Omental fat pad (tissue), 4 donors: ENCODE data around the gene SNRPA. TPM values are rescaled to one million over a fixed set of nuclear protein-coding genes. Genes with fewer than 3 reads are reported as not detected.
"Not testable (repeated sequence)": the region's sequence is repeated elsewhere in the genome, so short reads cannot be mapped to it uniquely, and the experiment has no call there.

Experiments used
- ATAC-seq: fragments of 150-250 bp; one replicate; pipeline ENCODE4 v1.9.1; 2016; ENCODE audit warnings: mild to moderate bottlenecking, moderate library complexity; ENCODE audit not compliant: low FRiP score
- DNase-seq: peaks from one replicate; pipeline ENCODE4 v3.0.0-alpha.2; 2019; ENCODE audit warnings: low spot score
- total RNA-seq, 4 donors: library from RNA; depleted of rRNA; stranded (reverse); fragments of >200 nt; gene quantifications; one replicate each; pipeline ENCODE4 v1.1.0, GENCODE V29; 2016
- TF ChIP-seq, protein P1 (sequence below), 3 donors: fragments of 450-650 bp; IDR thresholded peaks; one replicate each; pipeline ENCODE4 v1.5.1; 2016 to 2017; ENCODE audit warnings: antibody characterized with exemption in 3 of 3, mild to moderate bottlenecking in 3 of 3, moderate library complexity in 2 of 3

Gene SNRPA
- total RNA-seq, 4 donors from 2014 or later, result 34.8 to 46.8 (median 41.0) TPM

DNA sequence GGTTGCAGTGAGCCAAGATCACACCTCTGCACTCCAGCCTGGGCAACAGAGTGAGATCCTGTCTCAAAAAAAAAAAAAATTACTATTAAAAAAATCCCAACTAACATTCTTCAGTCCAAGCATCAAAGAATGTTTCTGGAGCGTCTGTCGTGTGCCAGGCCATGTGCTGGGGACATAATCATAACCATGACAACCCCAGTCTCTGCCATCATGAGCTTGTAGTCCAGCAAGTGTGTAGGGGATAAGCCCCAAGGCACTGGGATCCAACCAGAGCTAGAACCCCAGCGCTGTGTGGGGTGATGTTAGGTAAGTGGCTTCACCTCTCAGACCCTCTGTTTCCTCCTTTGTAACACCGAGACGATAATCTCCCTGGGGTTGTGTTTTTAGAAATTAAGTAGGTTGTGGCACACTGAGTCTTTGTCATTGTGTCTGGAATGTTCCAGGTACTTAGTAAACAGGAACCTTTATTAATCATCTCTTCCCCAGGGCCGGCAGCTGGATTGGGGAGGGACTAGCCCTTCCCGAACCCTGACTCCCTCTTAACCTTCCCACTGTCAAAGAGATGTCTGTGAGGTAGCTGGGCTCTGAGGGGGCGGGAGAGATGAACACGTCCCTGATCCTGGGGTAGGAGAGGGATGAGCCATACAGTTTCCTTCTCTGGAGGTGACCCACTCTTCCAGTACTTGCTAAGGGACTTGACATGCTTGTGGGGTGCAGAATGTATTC lies 28.9 kb upstream of the SNRPA start:
- ATAC-seq (peak; percentile 22), DNase-seq (no peak)
- TF ChIP-seq, protein P1, sequence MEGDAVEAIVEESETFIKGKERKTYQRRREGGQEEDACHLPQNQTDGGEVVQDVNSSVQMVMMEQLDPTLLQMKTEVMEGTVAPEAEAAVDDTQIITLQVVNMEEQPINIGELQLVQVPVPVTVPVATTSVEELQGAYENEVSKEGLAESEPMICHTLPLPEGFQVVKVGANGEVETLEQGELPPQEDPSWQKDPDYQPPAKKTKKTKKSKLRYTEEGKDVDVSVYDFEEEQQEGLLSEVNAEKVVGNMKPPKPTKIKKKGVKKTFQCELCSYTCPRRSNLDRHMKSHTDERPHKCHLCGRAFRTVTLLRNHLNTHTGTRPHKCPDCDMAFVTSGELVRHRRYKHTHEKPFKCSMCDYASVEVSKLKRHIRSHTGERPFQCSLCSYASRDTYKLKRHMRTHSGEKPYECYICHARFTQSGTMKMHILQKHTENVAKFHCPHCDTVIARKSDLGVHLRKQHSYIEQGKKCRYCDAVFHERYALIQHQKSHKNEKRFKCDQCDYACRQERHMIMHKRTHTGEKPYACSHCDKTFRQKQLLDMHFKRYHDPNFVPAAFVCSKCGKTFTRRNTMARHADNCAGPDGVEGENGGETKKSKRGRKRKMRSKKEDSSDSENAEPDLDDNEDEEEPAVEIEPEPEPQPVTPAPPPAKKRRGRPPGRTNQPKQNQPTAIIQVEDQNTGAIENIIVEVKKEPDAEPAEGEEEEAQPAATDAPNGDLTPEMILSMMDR (IDR thresholded peaks at IDR 0.05), result no peak

DNA sequence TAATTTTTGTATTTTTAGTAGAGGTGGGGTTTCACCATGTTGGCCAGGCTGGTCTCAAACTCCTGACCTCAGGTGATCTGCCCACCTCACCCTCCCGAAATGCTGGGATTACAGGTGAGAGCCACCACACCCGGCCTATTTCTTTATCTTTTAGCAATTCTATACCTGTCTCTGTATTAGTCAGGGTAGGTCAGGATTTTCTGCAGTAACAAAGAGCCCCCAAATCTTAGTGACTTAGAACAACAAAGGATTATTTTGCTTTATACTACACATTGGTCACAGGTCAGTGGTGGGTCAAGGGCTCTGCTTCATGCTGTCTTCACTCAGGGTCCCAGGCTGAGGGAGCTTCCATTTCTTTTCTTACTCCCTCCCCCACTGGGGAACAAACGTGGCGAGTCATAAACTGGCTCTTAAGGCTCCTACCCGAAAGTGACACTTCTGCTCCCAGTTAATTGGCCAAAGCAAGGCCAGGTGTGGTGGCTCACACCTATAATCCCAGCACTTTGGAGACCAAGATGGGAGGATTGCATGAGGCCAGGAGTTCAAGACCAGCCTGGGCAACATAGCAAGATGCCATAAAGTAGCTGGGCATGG lies 27.2 kb upstream of the SNRPA start:
- ATAC-seq (no peak), DNase-seq (no peak)
- TF ChIP-seq, protein P1 (IDR thresholded peaks at IDR 0.05), result no peak

DNA sequence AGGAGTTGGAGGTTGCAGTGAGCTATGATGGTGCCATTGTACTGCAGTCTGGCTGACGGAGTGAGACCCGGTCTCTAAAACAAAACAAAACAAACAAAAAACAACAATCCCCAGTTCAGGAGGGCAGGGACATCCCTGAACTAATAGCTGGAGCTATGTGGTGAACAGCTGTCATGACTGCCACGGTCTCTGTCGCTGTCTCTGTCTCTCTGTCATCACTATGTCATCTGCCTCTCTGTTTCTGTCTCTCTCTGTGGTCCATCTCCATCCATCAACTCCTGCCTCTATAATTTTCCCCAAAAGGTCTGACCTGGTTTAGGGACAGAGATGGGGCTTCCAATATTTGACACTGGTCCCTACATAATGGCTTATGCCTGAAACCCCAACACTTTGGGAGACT lies 26.7 kb upstream of the SNRPA start:
- DNase-seq (no peak), ATAC-seq (no peak)
- TF ChIP-seq, protein P1 (IDR thresholded peaks at IDR 0.05), result no peak

DNA sequence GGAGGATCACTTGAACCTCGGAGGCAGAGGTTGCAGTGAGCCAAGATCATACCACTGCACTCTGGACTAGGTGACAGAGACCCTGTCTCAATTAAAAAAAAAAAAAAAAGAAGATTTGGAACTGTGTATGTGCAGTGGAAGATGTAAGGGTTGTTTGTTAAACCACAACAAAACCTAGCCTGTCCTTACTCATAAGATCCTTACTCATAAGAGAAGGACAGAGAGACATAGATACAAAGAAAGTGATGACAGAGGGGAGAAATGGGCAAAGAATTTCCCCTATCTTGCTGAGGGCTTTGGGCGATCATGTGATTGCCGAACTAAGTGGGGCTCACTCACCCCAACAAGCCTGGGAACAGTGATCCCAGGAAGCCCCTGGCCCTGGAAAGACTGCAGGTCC lies 26.1 kb upstream of the SNRPA start:
- TF ChIP-seq, protein P1 (IDR thresholded peaks at IDR 0.05), result no peak
- no peak for ATAC-seq
- no peak for DNase-seq

DNA sequence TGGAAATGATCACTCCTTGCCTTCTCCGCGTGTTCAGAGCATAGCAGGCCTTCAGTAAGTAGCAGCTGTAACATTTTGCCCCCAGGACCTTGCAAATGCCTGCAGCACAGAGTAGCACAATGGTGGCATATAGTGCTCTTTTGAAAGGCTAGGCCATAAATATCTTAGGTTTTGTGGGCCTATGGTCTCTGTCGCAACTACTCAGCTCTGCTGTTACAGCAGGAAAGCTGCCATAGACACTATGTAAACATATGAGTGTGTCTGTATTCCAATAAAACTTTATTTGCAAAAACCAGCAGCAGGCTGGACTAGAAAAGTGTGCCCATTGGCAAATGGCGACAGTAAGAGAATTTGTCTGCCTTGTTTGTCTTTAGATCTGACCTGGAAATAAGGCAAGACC lies 24.7 kb upstream of the SNRPA start:
- no peak for DNase-seq
- TF ChIP-seq, protein P1 (IDR thresholded peaks at IDR 0.05), result no peak
- ATAC-seq, result no peak

DNA sequence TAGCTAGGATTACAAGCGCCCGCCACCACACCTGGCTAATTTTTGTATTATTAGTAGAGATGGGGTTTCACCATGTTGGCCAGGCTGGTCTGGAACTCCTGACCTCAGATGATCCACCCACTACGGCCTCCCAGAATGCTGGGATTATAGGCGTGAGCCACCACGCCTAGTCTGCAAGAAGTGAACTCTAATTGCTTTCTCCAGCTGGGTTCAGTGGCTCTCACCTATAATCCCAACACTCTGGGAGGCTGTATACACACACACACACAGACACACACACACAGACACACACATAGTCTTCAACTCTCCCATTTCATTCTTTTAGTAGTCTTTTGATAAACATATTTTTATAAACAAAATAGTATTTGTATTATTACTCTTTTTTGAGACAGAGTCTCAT lies 20.9 kb upstream of the SNRPA start:
- not testable (repeated sequence) for DNase-seq, ATAC-seq

DNA sequence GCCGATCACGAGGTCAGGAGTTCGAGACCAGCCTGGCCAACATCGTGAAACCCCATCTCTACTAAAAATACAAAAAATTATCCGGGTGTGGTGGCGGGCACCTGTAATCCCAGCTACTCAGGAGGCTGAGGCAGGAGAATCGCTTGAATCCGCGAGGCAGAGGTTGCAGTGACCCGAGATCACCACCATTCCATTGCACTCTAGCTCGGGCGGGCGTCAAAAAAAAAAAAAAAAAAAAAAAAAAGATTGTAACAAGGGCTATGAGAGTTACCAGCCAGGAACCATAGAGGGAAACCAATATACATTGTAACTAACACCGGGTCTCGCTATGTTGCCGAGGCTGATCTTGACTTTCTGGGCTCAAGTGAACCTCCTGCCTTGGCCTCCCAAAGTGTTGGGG lies 18.7 kb upstream of the SNRPA start:
- not testable (repeated sequence) for ATAC-seq, DNase-seq

DNA sequence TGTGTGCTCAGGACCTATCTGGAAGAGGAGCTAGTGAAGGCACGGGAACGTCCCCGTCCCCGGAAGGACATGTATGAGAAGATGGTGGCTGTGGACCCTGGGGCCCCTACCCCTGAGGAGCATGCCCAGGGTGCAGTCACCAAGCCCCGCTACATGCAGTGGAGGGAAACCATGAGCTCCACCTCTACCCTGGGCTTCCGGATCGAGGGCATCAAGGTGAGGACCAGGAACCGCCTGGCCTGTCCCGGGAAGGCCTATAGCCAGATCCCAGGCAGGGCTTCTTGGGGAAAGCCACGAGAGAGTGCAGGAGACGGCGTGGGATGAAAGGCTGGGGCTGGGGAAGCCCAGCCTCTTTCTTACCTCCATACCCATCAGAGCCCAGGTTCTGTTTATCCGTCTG lies 17.9 kb upstream of the SNRPA start:
- DNase-seq (no peak), ATAC-seq (peak; percentile 22)
- TF ChIP-seq, protein P1 (IDR thresholded peaks at IDR 0.05), result no peak
